ENCODE measurements around the gene GPHB5. TPM values are rescaled to one million over a fixed set of nuclear protein-coding genes. Genes with fewer than 3 reads are reported as not detected.

Gene GPHB5
- total RNA-seq, 2 experiments from 2014 or later: not detected

- Histone ChIP-seq H3K4me1 (ENCODE audit: insufficient read depth, low read length, poor library complexity, severe bottlenecking) (no peaks in the 10 kb centered on the region), H3K9me3 (ENCODE audit: low read length) (no peaks in the 10 kb centered on the region), H3K27ac (ENCODE audit: low read depth, low read length, poor library complexity, severe bottlenecking) (no peak overlapping the region), H4K20me1 (ENCODE audit: insufficient read depth, low read length) (no peaks in the 10 kb centered on the region), H3K4me3 (ENCODE audit: low read depth, low read length, poor library complexity, severe bottlenecking) (no peak overlapping the region), H3K79me2 (ENCODE audit: insufficient read depth, low read depth, low read length) (no peaks in the 10 kb centered on the region), H3K4me2 (ENCODE audit: low read length) (no peak overlapping the region), H3K36me3 (ENCODE audit: insufficient read depth, low read length) (no peaks in the 10 kb centered on the region), H3K9me2 (ENCODE audit: insufficient read depth, low read length) (no peaks in the 10 kb centered on the region), H2AFZ (ENCODE audit: low read length) (no peak overlapping the region)
- no peak for DNase-seq (ENCODE audit: low spot score)
- CTCF ChIA-PET (ENCODE audit: unreplicated experiment): no interaction called here
- no peak for TF ChIP-seq EZH2phosphoT487 (IDR thresholded peaks at IDR 0.05; ENCODE audit: borderline replicate concordance, low read depth, low read length)
- TF ChIP-seq CTCF (conservative IDR thresholded peaks at IDR 0.05; ENCODE audit: low read length): no peak
- POLR2A ChIA-PET: interaction anchor here (0.5 kb wide), 1 partner anchor 365 kb away, joined by 4 read pairs; no protein-coding TSS in a partner anchor
- intact Hi-C loops (cut with micrococcal nuclease; ENCODE audit: unreplicated experiment): no loop called here
- BruUV-seq (replicated peaks): no TSS peak
Measured at GRCh38 chr14:63328787-63329737, 10.3 kb upstream of the GPHB5 start.

GRCh38 chr14:63326840-63327239 is 8.1 kb upstream of the GPHB5 start:
- POLR2A ChIA-PET: interaction anchor here (0.7 to 0.9 kb wide), 3 partner anchors 9 to 1132 kb away, joined by 3 to 7 read pairs (median 3); no protein-coding TSS in a partner anchor
- no peak overlapping the region for H3K4me3 ChIP-seq (ENCODE audit: low read depth, low read length, poor library complexity, severe bottlenecking)
- no peaks in the 10 kb centered on the region for H3K36me3 ChIP-seq (ENCODE audit: insufficient read depth, low read length)
- no peaks in the 10 kb centered on the region for H3K9me2 ChIP-seq (ENCODE audit: insufficient read depth, low read length)
- no peak for TF ChIP-seq CTCF (conservative IDR thresholded peaks at IDR 0.05; ENCODE audit: low read length)
- TF ChIP-seq EZH2phosphoT487 (IDR thresholded peaks at IDR 0.05; ENCODE audit: borderline replicate concordance, low read depth, low read length): no peak
- no peak overlapping the region for H2AFZ ChIP-seq (ENCODE audit: low read length)
- no TSS peak for BruUV-seq (replicated peaks)
- H3K4me1 ChIP-seq (ENCODE audit: insufficient read depth, low read length, poor library complexity, severe bottlenecking): no peaks in the 10 kb centered on the region
- DNase-seq (ENCODE audit: low spot score): no peak
- intact Hi-C loops (cut with micrococcal nuclease; ENCODE audit: unreplicated experiment): no loop called here
- H3K79me2 ChIP-seq (ENCODE audit: insufficient read depth, low read depth, low read length): no peaks in the 10 kb centered on the region
- no peak overlapping the region for H3K27ac ChIP-seq (ENCODE audit: low read depth, low read length, poor library complexity, severe bottlenecking)
- CTCF ChIA-PET (ENCODE audit: unreplicated experiment): no interaction called here
- H3K9me3 ChIP-seq (ENCODE audit: low read length): no peaks in the 10 kb centered on the region
- no peak overlapping the region for H3K4me2 ChIP-seq (ENCODE audit: low read length)
- H4K20me1 ChIP-seq (ENCODE audit: insufficient read depth, low read length): no peaks in the 10 kb centered on the region
